Sciatic nerve (tissue), 2 donors: ENCODE results near the gene GAL3ST1. TPM values are rescaled to one million over a fixed set of nuclear protein-coding genes. Genes with fewer than 3 reads are reported as not detected.
"Not testable (repeated sequence)": the region's sequence is repeated elsewhere in the genome, so short reads cannot be mapped to it uniquely, and the experiment has no call there.

Source experiments
- ATAC-seq: fragments of 200-7000 bp; cut with Tn5 transposase; one replicate; pipeline ENCODE4 v1.9.1; 2020; ENCODE audit warnings: mild to moderate bottlenecking, moderate library complexity
- DNase-seq: peaks from one replicate; pipeline ENCODE4 v3.0.0-alpha.2; 2020; ENCODE audit warnings: low spot score
- intact Hi-C: fragments of 100-400 bp; cut with DNase I; formaldehyde crosslinking; loops from one replicate; pipeline ENCODE4 v1.14.2; 2022
- total RNA-seq: library from RNA; stranded (reverse); fragmentation: NEBNext Ultra II Directional; extraction: Animal tissue kit (Norgen Biotek cat#: 25700); gene quantifications from one replicate; pipeline ENCODE4 v1.2.1, GENCODE V29; 2021
- donor health status: DM: no; HTN: no; CAD: no.
- donor health status: DM: no; HTN: no; CAD: no.

GAL3ST1 gene
- total RNA-seq, 1 donor from 2014 or later = 26.3 TPM

DNA sequence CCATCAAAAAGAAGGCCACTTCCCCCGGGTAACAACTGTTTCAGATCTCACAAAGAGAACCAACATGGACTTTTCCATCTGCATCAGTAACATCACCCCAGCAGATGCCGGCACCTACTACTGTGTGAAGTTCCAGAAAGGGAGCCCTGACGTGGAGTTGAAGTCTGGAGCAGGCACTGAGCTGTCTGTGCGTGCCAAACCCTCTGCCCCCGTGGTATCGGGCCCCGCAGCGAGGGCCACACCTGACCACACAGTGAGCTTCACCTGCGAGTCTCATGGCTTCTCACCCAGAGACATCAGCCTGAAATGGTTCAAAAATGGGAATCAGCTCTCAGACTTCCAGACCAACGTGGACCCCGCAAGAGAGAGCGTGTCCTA, 31.7 kb downstream of the GAL3ST1 start:
- ATAC-seq = peak; percentile 36
- no peak for DNase-seq
- intact Hi-C loops = no loop called here

DNA sequence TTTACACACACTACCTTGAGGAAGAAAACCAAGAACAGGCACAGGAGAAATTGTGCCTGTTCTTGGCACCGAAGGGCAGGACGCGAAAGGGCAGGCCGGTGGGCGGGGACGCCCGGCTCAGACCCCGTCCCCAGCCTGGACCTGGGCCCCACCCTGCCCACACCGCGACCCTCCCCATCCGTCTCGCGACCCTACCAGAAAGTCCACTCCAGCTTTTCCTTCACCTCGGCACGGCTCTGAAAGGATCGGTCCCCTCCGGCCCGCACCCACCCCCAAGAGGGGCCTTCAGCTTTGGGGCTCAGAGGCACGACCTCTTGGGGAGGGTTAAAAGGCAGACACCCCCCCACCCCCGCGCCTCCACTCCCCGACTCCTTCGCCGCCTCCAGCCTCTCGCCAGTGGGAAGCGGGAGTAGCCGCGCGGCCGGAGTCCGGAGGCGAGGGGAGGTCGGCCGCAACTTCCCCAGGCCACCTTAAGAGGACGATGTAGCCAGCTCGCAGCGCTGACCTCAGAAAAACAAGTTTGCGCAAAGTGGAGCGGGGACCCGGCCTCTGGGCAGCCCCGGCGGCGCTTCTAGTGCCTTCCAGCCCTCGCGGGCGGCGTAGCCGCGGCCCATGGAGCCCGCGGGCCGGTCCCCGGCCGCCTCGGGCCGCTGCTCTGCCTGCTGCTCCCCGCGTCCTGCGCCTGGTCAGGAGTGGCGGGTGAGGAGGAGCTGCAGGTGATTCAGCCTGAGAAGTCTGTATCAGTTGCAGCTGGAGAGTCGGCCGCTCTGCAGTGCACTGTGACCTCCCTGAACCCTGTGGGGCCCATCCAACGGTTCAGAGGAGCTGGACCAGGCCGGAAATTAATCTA, 32.3 kb downstream of the GAL3ST1 start:
- ATAC-seq = peak; percentile 20
- intact Hi-C loops = no loop called here
- no peak for DNase-seq

DNA sequence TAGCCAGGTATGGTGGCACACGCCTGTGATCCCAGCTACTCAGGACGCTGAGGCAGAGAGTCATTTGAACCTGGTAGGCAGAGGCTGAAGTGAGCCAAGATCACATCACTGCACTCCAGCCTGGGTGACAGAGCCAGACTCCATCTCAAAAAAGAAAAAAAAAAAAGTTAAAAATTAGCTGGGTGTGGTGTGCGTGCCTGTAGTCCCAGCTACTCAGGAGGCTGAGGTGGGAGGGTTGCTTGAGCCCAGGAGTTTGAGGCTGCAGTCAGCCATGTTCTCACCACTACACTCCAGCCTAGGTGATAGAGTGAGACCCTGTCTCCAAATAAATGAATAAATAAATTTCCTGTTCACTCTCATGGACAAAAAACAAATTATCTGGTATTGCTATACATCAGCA, 33.0 kb downstream of the GAL3ST1 start:
- ATAC-seq, intact Hi-C loops, DNase-seq: not testable (repeated sequence)

DNA sequence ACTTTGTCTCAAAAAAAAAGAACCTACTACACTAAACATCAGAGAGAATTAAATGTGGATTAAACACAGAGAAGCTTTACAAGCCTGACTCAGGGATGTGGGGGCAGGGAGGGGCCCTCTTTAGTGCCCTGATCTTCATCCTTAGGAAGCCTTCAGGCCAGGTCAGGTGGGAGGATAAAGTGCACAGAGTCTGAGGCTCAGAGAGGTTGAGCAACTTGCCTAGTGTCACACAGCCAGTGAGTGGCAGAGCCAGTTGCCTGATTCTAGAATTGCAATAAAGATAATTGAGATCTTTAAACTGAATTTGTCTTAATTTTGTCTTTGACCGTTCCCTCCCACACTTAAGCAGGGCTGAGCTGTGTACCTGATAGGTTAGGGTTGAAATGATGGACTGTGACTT, 35.1 kb downstream of the GAL3ST1 start:
- ATAC-seq = no peak
- no peak for DNase-seq

DNA sequence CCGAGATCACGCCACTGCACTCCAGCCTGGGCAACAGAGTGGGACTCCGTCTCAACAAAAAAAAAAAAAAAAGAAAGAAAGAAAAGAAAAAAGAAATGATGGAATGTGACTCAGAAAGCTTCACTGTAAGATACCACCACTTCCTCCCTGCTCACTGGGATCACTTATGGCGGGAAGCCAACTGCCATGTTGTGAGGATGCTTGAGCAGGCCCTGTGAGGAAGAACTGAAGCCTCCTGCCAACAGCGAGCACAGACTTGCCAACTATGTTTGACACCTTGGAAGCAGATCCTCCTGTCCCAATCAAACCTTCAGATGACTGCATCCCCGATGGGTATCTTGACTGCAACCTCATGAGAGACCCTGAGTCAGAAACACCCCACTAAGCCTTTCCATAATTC, 36.2 kb downstream of the GAL3ST1 start:
- ATAC-seq = no peak
- no peak for DNase-seq
- intact Hi-C loops = no loop called here

More for the DNA sequence above, 35.1 kb downstream of the GAL3ST1 start:
- intact Hi-C loops = no loop called here

DNA sequence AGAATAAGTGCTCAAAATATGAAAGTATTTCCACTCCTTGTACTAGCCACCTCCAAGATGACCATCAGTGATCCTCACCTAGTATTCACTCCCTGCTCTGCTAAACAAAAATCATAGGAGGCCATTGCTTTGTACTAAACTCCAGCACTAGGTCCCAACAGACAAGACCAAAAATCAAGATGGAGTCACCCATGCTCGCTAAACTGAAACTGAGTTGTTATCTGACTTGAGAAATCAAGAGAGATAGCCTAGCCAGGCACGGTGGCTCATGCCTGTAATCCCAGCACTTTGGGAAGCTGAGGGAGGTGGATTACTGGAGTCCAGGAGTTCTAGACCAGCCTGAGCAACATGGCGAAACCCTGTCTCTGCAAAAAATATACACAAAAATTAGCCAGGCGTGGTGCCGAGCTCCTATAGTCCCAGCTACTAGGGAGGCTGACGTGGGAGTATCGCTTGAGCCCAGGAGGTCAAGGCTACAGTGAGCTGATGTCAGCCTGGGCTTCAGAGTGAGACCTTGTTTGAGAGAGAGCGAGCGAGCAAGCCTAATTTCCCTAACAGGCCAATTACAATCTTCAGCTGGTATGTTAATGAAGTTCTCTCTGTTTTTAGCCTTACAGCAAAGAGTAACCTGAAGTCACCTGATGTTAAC, 37.3 kb downstream of the GAL3ST1 start:
- ATAC-seq = no peak
- intact Hi-C loops = no loop called here
- DNase-seq = no peak

DNA sequence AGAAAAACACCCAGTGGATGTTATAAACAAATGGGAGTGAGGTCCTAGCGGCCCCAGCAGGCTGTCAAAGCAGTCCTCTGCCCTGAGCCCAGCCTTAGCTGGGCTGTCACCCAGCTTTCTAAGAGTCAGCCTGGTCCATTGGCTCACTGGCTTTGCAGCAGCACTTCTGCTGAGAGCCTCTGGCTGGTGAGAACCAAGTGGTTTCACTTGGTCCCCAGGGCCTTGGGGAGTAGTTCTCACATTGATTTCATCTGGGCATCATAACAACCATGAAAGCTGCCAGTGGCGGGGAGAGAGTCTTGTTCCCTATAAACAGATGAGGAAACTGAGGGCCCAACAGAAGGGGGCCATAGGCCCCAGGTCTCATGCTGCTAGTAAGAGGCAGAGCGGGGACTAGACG, 39.3 kb downstream of the GAL3ST1 start:
- intact Hi-C loops = no loop called here
- ATAC-seq (no peak), DNase-seq (no peak)

DNA sequence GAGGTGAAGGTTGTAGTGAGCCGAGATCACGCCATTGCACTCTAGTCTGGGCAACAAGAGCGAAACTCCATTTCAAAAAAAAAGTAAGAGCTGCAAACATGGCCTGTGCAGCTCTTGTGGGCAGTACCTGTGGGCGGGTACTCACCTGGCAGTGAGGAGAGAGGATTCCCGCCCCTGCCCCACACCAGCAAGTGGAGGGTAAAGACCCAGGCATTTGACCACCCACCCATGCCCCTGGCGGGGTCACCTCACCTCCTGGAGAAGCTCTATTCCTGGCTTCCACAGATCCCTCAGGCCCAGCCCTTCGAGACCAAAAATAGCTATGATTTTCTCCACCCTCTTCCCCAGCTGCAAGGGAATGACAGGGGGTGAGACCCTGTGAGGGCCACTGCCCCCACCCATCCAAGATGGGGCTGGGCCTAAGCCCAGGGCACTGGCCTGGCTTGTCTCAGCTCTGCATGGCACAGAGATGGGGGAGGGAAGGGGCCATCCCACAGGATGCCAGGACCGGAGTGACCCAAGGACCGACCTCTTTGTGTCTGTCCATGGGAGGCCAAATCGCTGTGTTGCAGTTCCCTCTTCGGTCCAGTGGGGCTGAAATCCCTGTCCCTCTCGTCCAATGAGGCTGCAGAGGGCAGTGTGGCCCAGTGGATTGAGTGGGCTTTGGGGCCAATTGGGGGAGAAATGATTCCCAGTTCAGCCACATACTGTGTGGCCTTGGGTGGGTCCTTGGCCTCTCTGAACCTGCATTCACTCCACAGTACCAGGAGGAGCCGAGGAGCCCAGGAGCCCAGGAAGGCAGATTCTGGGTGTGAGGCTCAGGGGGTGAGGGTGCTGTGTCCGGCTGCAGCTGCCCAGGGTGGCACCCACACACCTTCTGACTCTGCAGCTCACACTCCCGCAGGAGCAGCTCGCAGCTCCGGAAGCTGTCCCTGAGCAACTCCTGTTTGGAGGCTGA, 42.5 kb downstream of the GAL3ST1 start:
- DNase-seq = no peak
- no peak for ATAC-seq
- intact Hi-C loops = no loop called here

DNA sequence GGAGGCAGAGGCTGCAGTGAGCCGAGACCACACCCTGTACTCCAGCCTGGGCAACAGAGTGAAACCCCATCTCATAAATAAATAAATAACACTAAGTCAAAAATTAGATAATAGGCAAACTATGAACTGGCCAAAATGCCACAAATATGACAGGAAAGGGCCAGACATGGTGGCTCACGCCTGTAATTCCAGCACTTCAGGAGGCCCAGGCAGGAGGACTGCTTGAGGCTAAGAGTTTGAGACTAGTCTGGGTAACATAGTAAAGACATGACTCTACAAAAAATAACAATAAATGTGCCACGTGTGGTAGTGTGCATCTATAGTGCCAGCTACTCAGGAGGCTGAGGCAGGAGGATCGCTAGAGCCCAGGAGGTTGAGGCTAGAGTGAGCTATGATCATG, 47.8 kb downstream of the GAL3ST1 start:
- intact Hi-C loops = no loop called here
- no peak for ATAC-seq
- DNase-seq = no peak

DNA sequence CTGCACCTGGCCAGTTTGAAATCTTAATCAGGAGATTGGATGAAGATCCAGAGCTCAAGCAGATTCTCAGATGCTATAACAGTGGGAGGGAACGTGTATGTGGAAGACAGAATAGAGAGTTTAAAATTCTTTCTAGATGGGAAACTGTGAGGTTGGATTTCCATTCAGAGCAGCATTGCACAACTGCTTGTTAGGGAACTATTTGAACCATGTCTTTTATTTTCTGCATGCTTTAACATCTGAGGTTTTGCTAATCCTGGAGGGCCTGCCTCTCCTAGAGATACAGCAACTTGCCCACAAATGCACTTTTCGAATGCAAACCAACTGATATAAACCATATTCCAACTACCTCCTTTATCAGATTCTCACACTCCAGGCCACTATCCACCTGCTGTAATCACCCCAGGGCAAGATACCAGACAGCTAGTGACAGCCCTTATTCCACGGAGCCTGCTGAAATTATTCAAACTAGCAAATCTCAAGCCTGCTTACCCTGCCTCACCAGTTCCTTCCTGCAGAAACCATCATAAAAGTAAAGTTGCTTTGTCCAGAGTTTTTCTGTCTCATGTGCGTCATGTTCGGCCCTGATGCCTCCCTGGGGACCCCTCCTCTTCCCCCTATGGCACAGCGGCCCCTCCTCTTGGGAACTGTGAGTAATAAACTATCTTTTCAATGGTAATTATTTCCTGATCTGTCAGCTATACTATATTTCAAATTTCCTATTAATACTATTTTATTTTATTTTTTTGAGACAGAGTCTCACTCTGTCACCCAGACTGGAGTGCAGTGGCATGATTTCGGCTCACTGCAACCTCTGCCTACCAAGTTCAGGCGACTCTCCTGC, 50.6 kb downstream of the GAL3ST1 start:
- intact Hi-C loops = no loop called here
- DNase-seq (no peak), ATAC-seq (no peak)

DNA sequence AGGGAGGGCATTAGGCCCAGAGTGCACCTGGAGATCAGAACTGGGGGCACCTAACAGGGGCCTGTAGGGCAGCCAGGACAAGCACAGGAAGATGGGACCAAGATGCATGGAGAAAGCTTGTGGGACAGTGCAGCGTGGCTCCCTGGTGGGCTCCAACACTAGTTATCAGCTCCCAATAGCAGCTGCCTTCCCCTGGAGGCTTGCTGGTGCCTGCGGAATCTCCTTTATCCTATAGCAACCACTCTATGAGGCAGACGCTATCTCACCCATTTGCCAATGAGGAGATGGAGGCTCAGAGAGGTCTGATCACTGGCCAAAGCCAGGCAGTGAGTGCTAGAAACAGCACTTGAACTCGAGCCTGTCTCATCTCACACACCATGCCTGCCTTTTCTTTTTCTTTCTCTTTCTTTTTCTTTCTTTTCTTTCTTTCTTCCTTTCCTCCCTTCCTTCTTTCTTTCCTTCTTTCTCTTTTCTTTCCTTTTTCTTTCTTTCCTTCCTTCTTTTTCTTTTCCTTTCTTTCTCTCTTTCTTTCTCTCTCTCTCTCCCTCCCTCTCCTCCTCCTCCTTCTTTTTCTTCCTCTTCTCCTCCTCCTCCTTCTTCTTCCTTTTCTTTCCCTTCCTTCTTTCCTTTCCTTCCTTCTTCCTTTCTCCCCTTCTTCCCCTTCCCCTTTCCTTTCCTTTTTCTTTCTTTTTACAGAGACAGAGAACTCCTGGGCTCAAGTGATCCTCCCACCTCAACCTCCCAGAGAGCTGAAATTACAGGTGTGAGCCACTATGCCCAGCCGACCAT, 52.9 kb downstream of the GAL3ST1 start:
- intact Hi-C loops = no loop called here
- DNase-seq (no peak), ATAC-seq (no peak)

DNA sequence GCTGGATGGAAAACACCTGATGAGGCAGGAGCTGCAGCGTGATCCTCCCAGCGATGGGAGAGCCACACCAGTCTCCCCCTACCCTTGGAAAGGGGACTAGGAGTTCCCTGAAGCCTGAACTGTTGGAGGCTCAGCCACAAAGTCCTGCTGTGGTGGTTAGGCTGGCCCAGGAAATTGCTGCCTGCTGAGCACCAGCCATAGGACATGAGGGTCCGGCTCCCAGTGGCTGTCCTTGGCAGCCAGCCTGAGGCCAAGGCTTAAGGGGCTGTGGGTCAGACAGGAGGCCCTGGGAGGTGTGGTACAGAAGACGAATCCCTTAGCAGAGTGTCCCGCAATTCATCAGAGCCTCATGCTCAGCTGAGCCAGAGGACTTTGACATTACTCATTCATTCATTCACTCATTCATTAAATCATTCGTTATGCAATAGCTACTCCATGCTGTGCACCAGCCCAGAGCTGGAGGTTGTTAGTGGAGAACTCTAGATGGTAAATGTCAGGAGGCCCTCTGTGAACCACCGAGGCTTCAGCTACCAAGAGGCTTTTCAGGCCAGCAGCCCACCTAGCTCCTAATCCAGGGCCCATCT, 54.5 kb downstream of the GAL3ST1 start:
- intact Hi-C loops = no loop called here
- no peak for DNase-seq
- ATAC-seq = no peak

DNA sequence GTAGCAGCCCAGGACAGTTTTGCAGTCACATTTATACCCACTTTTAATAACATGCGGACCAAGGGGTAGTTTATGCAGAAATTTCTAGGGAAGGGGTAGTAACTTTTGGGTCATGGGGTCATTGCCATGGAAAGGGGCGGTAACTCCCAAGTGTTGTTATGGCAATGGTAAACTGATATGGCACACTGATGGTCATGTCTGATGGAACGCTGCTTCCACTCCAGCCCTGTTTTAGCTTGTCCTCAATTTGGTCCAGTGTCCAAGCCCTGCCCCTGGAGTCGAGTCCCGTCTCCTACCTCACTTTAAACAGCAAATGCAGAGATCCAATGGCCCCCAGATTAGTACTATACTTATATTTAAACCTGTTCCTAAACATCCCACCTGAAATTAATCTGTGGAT, 57.7 kb downstream of the GAL3ST1 start:
- DNase-seq (no peak), ATAC-seq (no peak)
- intact Hi-C loops = no loop called here

DNA sequence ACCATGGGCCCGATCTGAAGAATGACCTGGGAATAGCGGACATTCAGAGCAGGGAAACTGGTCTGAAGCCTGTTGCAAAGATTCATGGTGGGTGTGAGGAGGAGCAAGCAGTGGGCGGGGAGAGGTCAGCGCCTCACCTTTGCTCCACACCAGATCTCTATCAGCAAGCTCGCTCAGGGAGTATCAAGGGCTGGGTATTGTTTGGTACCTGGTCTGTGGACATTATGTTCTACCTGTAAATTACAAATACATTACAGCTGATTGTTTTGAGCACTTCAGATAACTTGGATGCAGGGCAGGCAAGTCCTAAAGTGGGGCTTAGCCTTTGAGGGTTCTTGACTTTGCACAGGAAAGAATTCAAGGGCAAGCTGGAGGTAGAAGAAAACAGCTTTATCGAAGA, 58.2 kb downstream of the GAL3ST1 start:
- ATAC-seq (no peak), DNase-seq (no peak)
- intact Hi-C loops = no loop called here

DNA sequence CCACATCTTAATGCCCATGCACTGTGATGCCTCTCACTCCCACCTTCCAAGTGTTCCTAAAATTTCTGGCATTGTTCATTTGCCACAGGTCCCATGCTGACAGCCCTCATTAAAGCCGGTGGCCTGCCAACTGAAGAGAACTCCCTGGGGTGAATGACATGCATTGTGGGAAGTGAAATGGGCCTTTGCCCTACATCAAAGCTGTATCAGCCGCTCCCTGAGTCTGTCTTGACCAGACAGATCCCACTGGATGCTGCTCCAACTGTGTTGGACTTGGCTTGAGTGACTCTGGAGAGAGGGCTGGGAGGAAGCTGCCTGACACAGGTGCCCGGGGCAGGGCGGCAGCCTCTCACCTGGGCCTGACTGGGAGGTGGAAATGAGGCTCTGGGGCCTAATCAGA, 60.2 kb downstream of the GAL3ST1 start:
- DNase-seq = no peak
- no peak for ATAC-seq
- intact Hi-C loops = no loop called here

DNA sequence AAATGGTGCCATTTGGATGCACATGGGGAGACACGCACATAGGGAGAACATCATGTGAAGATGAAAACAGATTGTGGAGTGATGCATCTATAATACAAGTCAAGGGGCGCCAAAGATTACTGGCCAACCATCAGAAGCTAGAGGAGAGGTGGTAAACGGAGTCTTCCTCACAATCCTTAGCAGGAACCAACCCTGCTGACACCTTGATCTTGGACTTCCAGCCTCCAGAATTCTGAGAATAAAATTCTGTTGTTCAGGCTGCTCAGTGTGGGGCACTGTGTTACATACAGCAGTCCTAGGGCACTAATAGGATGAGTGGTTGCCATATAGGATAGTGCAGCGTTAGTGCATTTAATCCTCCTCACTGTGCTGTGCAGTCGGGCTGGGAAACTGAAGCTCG, 61.0 kb downstream of the GAL3ST1 start:
- DNase-seq (no peak), ATAC-seq (no peak)
- intact Hi-C loops = no loop called here

DNA sequence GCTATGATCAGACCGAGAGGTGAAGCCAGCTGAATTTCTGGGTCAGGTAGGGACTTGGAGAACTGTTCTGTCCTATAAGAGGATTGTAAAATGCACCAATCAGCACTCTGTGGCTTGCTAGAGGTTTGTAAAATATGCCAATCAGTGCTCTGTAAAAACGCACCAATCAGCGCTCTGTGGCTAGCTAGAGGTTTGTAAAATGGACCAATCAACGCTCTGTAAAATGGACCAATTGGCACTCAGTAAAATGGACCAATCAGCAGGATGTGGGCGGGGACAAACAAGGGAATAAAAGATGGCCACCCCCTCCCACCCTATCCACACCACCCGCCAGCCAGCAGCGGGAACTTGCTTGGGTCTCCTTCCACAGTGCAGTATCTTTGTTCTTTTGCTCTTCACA, 62.6 kb downstream of the GAL3ST1 start:
- no peak for ATAC-seq
- DNase-seq = no peak
- intact Hi-C loops = no loop called here

DNA sequence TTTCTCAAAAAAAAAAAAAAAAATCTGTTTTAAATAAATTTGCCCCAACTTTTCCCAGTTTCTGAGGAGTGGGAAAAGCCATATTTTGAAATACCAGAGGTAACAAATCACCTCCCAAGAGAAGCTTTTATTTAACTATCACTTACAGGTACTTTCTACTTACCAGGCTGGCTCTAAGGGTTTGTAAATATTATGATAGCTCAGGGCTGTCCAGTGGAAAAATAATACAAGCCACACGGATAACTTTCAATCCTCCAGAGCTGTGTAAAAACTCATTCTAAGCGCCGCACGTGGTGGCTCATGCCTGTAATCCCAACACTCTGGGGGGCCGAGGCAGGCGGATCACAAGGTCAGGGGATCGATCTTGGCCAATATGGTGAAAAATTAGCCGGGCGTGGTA, 63.4 kb downstream of the GAL3ST1 start:
- intact Hi-C loops = no loop called here
- DNase-seq (no peak), ATAC-seq (no peak)
